B cell (primary cell): Measurements from ENCODE around the gene ACIN1. TPM values are rescaled to one million over a fixed set of nuclear protein-coding genes. Genes with fewer than 3 reads are reported as not detected.

Experiments used
- ATAC-seq: fragments of 200-7000 bp; cut with Tn5 transposase; one replicate; pipeline ENCODE4 v1.10.0; 2021; ENCODE audit warnings: low read depth, mild to moderate bottlenecking, moderate number of reproducible peaks, moderate library complexity
- CTCF ChIA-PET: fragments of 350-600 bp; sonication (Branson Sonifier 250); formaldehyde crosslinking; loops from one replicate; lab custom pipeline; 2021; ENCODE audit warnings: antibody characterized with exemption, inconsistent platforms; lab: Charles Lee
- POLR2A ChIA-PET: fragments of 350-600 bp; sonication (Branson Sonifier 250); formaldehyde crosslinking; loops from one replicate; lab custom pipeline; 2021; ENCODE audit warnings: antibody characterized with exemption; lab: Charles Lee
- DNase-seq: peaks from one replicate; pipeline ENCODE4 v3.0.0; 2013
- H2AFZ ChIP-seq: 2 replicates; pipeline ENCODE4 v1.6.1; 2012; ENCODE audit warnings: mild to moderate bottlenecking, low read depth, low read length; ENCODE audit not compliant: insufficient read depth, poor library complexity, severe bottlenecking
- H3K27ac ChIP-seq, 2 donors: 1 replicate in 1 of 2; 2 replicates in 1 of 2; pipeline ENCODE4 v1.5.1; 2012 to 2013; ENCODE audit warnings: low read length in 2 of 2, mild to moderate bottlenecking in 2 of 2, moderate library complexity in 1 of 2
- H3K27me3 ChIP-seq, 4 experiments: fragments of 200-600 bp in 1 of 4; sonication (generic) in 1 of 4; replicated peaks in 1 of 4; 1 replicate in 2 of 4; 2 replicates in 2 of 4; pipeline versions ENCODE4 v1.6.1 to v1.7.0; 2013 to 2016; ENCODE audit warnings: low read length in 3 of 4, mild to moderate bottlenecking in 2 of 4, mixed read lengths in 1 of 4, moderate library complexity in 1 of 4; ENCODE audit not compliant: insufficient read depth in 4 of 4, control insufficient read depth in 3 of 4; ENCODE audit errors: control extremely low read depth in 1 of 4
- H3K36me3 ChIP-seq, 2 experiments: replicated peaks in 1 of 2; 1 replicate in 1 of 2; 2 replicates in 1 of 2; pipeline versions ENCODE4 v1.6.1 to v1.7.1; 2013; ENCODE audit warnings: low read length in 1 of 2; ENCODE audit not compliant: insufficient read depth in 2 of 2, control insufficient read depth in 1 of 2; ENCODE audit errors: control extremely low read depth in 1 of 2, extremely low read depth in 1 of 2
- H3K4me1 ChIP-seq, 2 donors: fragments of 200-600 bp in 1 of 2; sonication (generic) in 1 of 2; 1 replicate in 1 of 2; 2 replicates in 1 of 2; pipeline versions ENCODE4 v1.5.1 to v1.6.1; 2013 to 2017; ENCODE audit warnings: low read length in 2 of 2; ENCODE audit not compliant: control insufficient read depth in 2 of 2, insufficient read depth in 2 of 2
- H3K4me2 ChIP-seq: replicated peaks from 2 replicates; pipeline ENCODE3; 2012; ENCODE audit warnings: mild to moderate bottlenecking, low read depth, low read length; ENCODE audit not compliant: poor library complexity, severe bottlenecking
- H3K4me3 ChIP-seq, 5 experiments: fragments of 200-600 bp in 1 of 5; sonication (generic) in 1 of 5; 1 replicate in 3 of 5; 2 replicates in 2 of 5; pipeline versions ENCODE4 v1.5.1 to v1.7.0; 2011 to 2016; ENCODE audit warnings: low read length in 4 of 5, mild to moderate bottlenecking in 4 of 5, low read depth in 2 of 5, control low read depth in 1 of 5, moderate library complexity in 1 of 5; ENCODE audit not compliant: insufficient read depth in 1 of 5; ENCODE audit errors: control extremely low read depth in 1 of 5, extremely low read depth in 1 of 5
- H3K79me2 ChIP-seq: fragments of 200-600 bp; sonication (generic); one replicate; pipeline ENCODE4 v1.6.0; 2016; ENCODE audit warnings: low read length; ENCODE audit not compliant: control insufficient read depth, insufficient read depth
- H3K9ac ChIP-seq: fragments of 200-600 bp; sonication (generic); 2 replicates; pipeline ENCODE4 v1.6.1; 2017; ENCODE audit warnings: mild to moderate bottlenecking, low read length, moderate library complexity
- H3K9me3 ChIP-seq, 3 donors: one replicate each; pipeline versions ENCODE4 v1.6.1 to v1.7.1; 2013; ENCODE audit warnings: low read length in 2 of 3; ENCODE audit not compliant: control insufficient read depth in 2 of 3, insufficient read depth in 1 of 3; ENCODE audit errors: control extremely low read depth in 1 of 3
- H4K20me1 ChIP-seq: 2 replicates; pipeline ENCODE4 v1.6.0; 2012; ENCODE audit warnings: mild to moderate bottlenecking, low read length; ENCODE audit not compliant: insufficient read depth, control insufficient read depth, poor library complexity, severe bottlenecking
- H3K27ac Mint-ChIP-seq: one replicate; pipeline ENCODE4 v1.8.0; 2021; ENCODE audit warnings: mixed read lengths
- H3K27me3 Mint-ChIP-seq: one replicate; pipeline ENCODE4 v1.8.0; 2021; ENCODE audit warnings: mixed read lengths
- H3K4me1 Mint-ChIP-seq: one replicate; pipeline ENCODE4 v1.8.0; 2021; ENCODE audit warnings: mixed read lengths
- H3K4me3 Mint-ChIP-seq: one replicate; pipeline ENCODE4 v1.8.0; 2021; ENCODE audit warnings: mixed read lengths
- H3K9me3 Mint-ChIP-seq: one replicate; pipeline ENCODE4 v1.8.0; 2022; ENCODE audit warnings: mixed read lengths; ENCODE audit not compliant: insufficient read depth
- EZH2 ChIP-seq: IDR thresholded peaks from 2 replicates; pipeline ENCODE4 v1.6.1; 2012; ENCODE audit warnings: borderline replicate concordance, low read depth, mild to moderate bottlenecking, moderate library complexity, low read length; ENCODE audit not compliant: insufficient read depth, poor library complexity, severe bottlenecking
- WGBS: methylation state at CpG from one replicate; pipeline ENCODE4 v1.1.5; 2013; ENCODE audit warnings: missing lambda C conversion rate; ENCODE audit not compliant: insufficient coverage; 5-methylcytosine and 5-hydroxymethylcytosine counted together
- intact Hi-C: fragments of 100-400 bp; cut with micrococcal nuclease; formaldehyde crosslinking; loops from one replicate; pipeline ENCODE4 v1.10.0; 2022
- polyA plus RNA-seq: library from polyadenylated mRNA; depleted of rRNA; stranded (reverse); fragments of >200 nt; gene quantifications from 2 replicates; pipeline ENCODE4 v1.2.3, GENCODE V29; 2012
- total RNA-seq, 2 donors: library from RNA; stranded (reverse); fragments of 120-200 nt in 1 of 2; gene quantifications; 1 replicate in 1 of 2; 2 replicates in 1 of 2; pipeline versions ENCODE4 v1.2.3 to v1.2.4, GENCODE V29; 2013 to 2022
- TF ChIP-seq, protein P1 (sequence below): fragments of 200-600 bp; IDR thresholded peaks from one replicate; pipeline ENCODE4 v1.8.0; 2022; ENCODE audit warnings: antibody characterized with exemption, mild to moderate bottlenecking

ACIN1 gene
- total and polyA plus RNA-seq, 2 donors (not counting 1 experiment from before 2014, with no cell fraction given): 178 to 359 TPM

DNA sequence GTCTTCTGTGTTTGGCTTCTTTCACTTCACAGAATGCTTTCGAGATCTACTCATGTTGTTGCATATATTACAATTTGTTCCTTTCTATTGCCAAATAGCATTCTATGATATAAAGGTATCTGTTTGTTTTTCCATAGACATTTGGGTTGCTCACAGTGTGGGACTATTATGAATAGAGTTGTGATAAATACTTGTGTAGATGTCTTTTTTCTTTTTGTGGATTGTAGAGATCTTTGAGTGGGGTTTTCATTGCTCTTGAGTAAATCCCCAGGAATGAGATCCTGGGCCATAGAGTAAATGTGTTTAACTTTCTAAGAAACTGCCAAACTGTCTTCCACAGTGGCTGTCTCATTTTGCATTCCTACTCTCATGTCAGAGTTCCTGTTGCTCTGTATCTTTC, 49.0 kb upstream of the ACIN1 start:
- intact Hi-C loops: no loop called here
- no peak for DNase-seq
- H3K79me2 ChIP-seq: no peaks in the 10 kb centered on the region
- ChIA-PET CTCF (no interaction called here), POLR2A (no interaction called here)
- no peaks in the 10 kb centered on the region for H3K36me3 ChIP-seq
- Mint-ChIP-seq H3K9me3 (no peaks in the 10 kb centered on the region), H3K4me3 (no peak overlapping the region), H3K4me1 (peaks cover 6% of the 10 kb centered on the region), H3K27ac (no peak overlapping the region), H3K27me3 (peaks cover 12% of the 10 kb centered on the region)
- H3K4me2 ChIP-seq: no peak overlapping the region
- no peaks in the 10 kb centered on the region for H3K9me3 ChIP-seq
- no peak overlapping the region for H3K27ac ChIP-seq
- H3K27me3 ChIP-seq: no peaks in the 10 kb centered on the region
- H3K9ac ChIP-seq: no peak overlapping the region
- no peak for TF ChIP-seq EZH2
- H4K20me1 ChIP-seq: no peaks in the 10 kb centered on the region
- WGBS: no CpG with 5 or more reads among the region's 1 CpG
- no peak overlapping the region for H3K4me3 ChIP-seq
- no peaks in the 10 kb centered on the region for H3K4me1 ChIP-seq
- no peak for ATAC-seq
- H2AFZ ChIP-seq: no peak overlapping the region

GRCh38 chr14:23142826-23143225, 47.9 kb upstream of the ACIN1 start:
- H3K9me3 Mint-ChIP-seq: no peaks in the 10 kb centered on the region
- Histone ChIP-seq H3K27me3 (no peaks in the 10 kb centered on the region), H3K4me3 (no peak overlapping the region), H2AFZ (no peak overlapping the region), H3K79me2 (no peaks in the 10 kb centered on the region), H3K4me1 (no peaks in the 10 kb centered on the region), H3K9me3 (no peaks in the 10 kb centered on the region), H3K27ac (no peak overlapping the region), H3K4me2 (no peak overlapping the region), H3K9ac (no peak overlapping the region), H3K36me3 (no peaks in the 10 kb centered on the region), H4K20me1 (no peaks in the 10 kb centered on the region)
- POLR2A ChIA-PET: interaction anchor here (0.6 kb wide), 1 partner anchor 381 kb away, joined by 8 read pairs; no protein-coding TSS in a partner anchor
- no peak overlapping the region for H3K27ac Mint-ChIP-seq
- H3K27me3 Mint-ChIP-seq: peaks cover 12% of the 10 kb centered on the region
- CTCF ChIA-PET: no interaction called here
- intact Hi-C loops: no loop called here
- ATAC-seq: no peak
- no peak for TF ChIP-seq EZH2
- TF ChIP-seq, protein P1, sequence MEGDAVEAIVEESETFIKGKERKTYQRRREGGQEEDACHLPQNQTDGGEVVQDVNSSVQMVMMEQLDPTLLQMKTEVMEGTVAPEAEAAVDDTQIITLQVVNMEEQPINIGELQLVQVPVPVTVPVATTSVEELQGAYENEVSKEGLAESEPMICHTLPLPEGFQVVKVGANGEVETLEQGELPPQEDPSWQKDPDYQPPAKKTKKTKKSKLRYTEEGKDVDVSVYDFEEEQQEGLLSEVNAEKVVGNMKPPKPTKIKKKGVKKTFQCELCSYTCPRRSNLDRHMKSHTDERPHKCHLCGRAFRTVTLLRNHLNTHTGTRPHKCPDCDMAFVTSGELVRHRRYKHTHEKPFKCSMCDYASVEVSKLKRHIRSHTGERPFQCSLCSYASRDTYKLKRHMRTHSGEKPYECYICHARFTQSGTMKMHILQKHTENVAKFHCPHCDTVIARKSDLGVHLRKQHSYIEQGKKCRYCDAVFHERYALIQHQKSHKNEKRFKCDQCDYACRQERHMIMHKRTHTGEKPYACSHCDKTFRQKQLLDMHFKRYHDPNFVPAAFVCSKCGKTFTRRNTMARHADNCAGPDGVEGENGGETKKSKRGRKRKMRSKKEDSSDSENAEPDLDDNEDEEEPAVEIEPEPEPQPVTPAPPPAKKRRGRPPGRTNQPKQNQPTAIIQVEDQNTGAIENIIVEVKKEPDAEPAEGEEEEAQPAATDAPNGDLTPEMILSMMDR: no peak
- no peaks in the 10 kb centered on the region for H3K4me1 Mint-ChIP-seq
- H3K4me3 Mint-ChIP-seq: no peak overlapping the region
- no peak for DNase-seq
- 86% methylated on average over 3 of the region's 4 CpGs for WGBS
